Measurements from ENCODE around the gene RECQL.

The RECQL gene

DNA sequence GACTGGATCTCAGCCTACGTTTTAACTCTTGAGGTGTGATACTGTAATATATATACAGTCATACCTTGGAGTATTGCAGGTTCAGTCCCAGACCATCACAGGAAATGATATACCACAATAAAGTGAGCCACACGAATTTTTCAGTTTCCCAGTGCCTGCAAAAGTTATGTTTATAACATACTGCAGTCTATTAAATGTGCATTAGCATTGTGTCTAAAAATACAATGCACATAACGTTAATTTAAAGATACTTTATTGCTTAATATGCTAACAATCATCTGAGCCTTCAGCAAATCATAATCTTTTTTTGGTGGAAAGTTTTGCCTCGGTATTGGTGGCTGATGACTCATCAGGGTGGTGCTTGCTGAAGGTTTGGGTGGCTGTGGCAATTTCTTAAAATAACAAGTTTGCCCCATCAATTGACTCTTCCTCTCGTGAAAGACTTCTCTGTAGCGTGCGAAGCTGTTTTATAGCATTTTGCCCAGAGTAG lies 45.1 kb downstream of the RECQL start:
- Histone ChIP-seq H3K27ac (peak overlapping the region in 3 of 11 experiments; percentile 8 to 26 (median 25); a peak in 3 of 22 replicates), H3K9ac (no peak overlapping the region), H3K27me3 (no peaks in the 10 kb centered on the region), H3K4me2 (peak overlapping the region in 6 of 11 experiments; percentile 23 to 64 (median 52); a peak in 11 of 22 replicates), H3K4me1 (peaks cover 0 to 21% (median 12%) of the 10 kb centered on the region in 10 experiments; a peak in 14 of 20 replicates), H3K4me3 (peak overlapping the region in 1 of 10 experiments; percentile 41; a peak in 1 of 20 replicates), H4K20me1 (peaks cover 0 to 5% (median 0%) of the 10 kb centered on the region in 11 experiments; a peak in 1 of 22 replicates), H3K36me3 (peaks cover 32 to 99% (median 59%) of the 10 kb centered on the region in 11 experiments), H3K9me3 (replicated peaks in 1 of 11) (no peaks in the 10 kb centered on the region)
- no peak for TF ChIP-seq Cebpa-rat (IDR thresholded peaks at IDR 0.05)

DNA sequence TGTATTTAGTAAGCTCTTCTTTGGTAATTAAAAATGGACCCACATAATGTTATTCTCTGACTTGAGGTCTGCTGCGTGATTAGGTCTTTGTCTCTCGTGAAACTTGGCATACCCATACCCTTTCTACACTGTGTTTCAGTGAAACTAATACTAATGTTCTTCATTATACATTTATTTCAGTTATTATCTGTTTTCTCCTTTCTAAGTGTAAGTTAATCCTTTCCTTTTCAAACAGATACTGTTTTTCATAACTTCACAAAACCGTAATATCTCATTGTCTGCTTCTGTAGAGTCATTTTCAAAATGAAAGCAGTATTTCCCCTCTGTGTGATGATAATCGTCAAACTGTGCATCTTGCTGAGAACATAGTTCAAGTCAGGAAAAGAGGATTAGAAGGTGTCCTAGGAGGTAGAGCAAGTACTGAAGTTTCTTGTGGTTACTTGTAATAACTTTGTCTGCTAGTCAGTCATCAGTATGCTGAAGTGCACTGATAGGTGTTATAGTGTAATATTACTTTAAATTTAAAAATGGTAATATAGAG lies 48.1 kb downstream of the RECQL start:
- no peak overlapping the region for H3K27ac ChIP-seq
- peaks cover 41 to 99% (median 63%) of the 10 kb centered on the region in 11 experiments for H3K36me3 ChIP-seq
- peaks cover 0 to 21% (median 12%) of the 10 kb centered on the region in 10 experiments; a peak in 14 of 20 replicates for H3K4me1 ChIP-seq
- H3K4me3 ChIP-seq: no peak overlapping the region
- H3K4me2 ChIP-seq: no peak overlapping the region
- H3K27me3 ChIP-seq: no peaks in the 10 kb centered on the region
- H4K20me1 ChIP-seq: peaks cover 0 to 19% (median 0%) of the 10 kb centered on the region in 11 experiments; a peak in 1 of 22 replicates
- H3K9me3 ChIP-seq (replicated peaks in 1 of 11): no peaks in the 10 kb centered on the region
- TF ChIP-seq Cebpa-rat (IDR thresholded peaks at IDR 0.05): no peak
- no peak overlapping the region for H3K9ac ChIP-seq

DNA sequence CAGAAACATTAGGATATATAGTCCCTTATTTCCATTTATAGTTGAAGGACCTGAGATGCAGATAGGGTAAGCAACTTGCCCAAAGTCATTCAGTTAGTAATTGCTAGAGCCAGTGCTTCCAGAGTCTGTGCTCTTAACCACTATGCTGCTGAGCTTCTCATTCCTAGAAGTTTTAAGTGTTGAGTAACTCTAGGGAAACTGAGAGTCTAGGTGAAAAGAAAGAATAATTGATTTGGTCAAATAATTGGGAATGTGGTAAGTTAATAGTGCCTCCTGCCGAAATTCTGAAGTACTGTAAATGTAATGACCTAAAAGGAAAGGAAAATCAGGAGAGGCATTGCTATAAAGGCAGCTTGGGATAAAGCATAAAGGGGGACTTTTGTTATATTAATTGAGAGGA lies 49.9 kb downstream of the RECQL start:
- Histone ChIP-seq H3K9ac (no peak overlapping the region), H4K20me1 (peaks cover 0 to 36% (median 0%) of the 10 kb centered on the region in 11 experiments; a peak in 3 of 22 replicates), H3K27ac (no peak overlapping the region), H3K4me1 (peaks cover 0 to 8% (median 7%) of the 10 kb centered on the region in 10 experiments; a peak in 13 of 20 replicates), H3K36me3 (peaks cover 41 to 99% (median 60%) of the 10 kb centered on the region in 11 experiments), H3K4me2 (no peak overlapping the region), H3K4me3 (no peak overlapping the region), H3K27me3 (no peaks in the 10 kb centered on the region), H3K9me3 (replicated peaks in 1 of 11) (no peaks in the 10 kb centered on the region)
- no peak for TF ChIP-seq Cebpa-rat (IDR thresholded peaks at IDR 0.05)

DNA sequence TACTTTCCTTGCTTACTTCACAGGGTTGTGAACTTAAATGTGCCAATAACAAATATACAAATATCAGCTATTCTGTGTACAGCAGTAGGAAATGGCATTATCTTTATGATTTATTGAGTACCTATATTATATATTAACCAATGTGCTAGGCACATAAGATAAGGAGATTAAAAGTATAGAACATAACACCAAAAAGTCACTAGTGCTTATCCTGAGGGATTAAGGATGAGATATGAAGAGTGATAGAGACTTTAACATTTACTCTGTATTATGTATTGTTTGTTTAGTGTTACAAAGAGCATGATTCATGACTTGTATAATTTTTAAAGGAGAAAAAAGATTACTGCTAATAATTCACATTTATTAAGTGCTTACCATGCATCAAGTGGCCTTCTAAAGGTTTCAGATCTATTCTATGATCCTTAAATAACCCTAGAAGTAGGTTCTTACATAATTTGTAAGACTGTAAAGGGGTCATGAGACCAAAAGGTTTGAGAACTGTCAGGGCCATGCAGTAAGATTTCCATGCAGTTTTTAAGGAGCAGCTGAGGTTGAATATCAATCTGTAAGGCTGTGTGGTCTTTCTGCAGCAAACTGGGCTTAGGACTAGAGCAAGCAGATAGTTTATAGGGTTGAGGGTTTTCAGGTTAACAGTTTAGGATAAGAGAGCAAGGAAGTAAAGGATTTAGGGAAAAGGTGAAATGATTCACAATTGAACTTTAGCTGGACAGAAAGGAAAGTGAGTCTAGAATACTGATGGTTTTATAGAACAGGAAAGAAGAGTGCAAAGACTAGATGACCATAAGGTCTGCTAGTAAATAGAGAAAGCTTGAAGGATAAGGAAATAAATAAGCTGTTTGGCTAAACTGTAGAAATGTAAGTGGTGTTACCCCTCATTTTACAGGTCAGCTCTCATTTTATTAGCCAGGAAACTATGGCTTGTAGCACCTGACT lies 57.0 kb downstream of the RECQL start:
- H3K9me3 ChIP-seq (replicated peaks in 1 of 11): no peaks in the 10 kb centered on the region
- H4K20me1 ChIP-seq: peaks cover 0 to 74% (median 6%) of the 10 kb centered on the region in 11 experiments; a peak in 10 of 22 replicates
- no peak overlapping the region for H3K9ac ChIP-seq
- no peak overlapping the region for H3K4me2 ChIP-seq
- no peak overlapping the region for H3K27ac ChIP-seq
- peaks cover 57 to 98% (median 80%) of the 10 kb centered on the region in 11 experiments for H3K36me3 ChIP-seq
- no peak overlapping the region for H3K4me3 ChIP-seq
- no peaks in the 10 kb centered on the region for H3K27me3 ChIP-seq
- H3K4me1 ChIP-seq: peaks cover 0 to 15% (median under 1%) of the 10 kb centered on the region in 10 experiments; a peak in 8 of 20 replicates
- TF ChIP-seq Cebpa-rat (IDR thresholded peaks at IDR 0.05): no peak

DNA sequence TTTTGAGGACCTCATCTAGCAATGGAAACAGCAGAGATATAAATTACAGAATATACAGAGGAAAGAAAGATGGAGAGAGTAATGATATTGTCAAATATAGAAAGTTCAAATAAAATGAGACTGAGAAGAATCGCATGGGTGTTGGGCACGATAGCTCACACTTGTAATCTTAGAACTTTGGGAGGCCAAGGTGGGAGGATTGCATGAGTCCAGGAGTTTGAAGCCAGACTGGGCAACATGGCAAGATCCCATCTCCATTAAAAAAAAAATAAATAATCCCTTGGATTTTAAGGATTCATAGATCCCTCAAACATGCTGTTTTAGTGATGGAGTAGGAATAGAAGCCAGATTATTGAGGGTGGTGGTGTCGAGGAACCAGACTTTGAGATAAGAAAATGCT lies 62.1 kb downstream of the RECQL start:
- peak overlapping the region in 10 of 11 experiments; percentile 69 to 93 (median 79); a peak in 17 of 22 replicates for H3K4me2 ChIP-seq
- peaks cover 3 to 31% (median 14%) of the 10 kb centered on the region in 10 experiments; a peak in 17 of 20 replicates for H3K4me1 ChIP-seq
- H3K36me3 ChIP-seq: peaks cover 16 to 50% (median 37%) of the 10 kb centered on the region in 11 experiments
- no peak overlapping the region for H3K27ac ChIP-seq
- TF ChIP-seq Cebpa-rat (IDR thresholded peaks at IDR 0.05): no peak
- H3K9me3 ChIP-seq (replicated peaks in 1 of 11): no peaks in the 10 kb centered on the region
- peak overlapping the region in 1 of 11 experiments; percentile 90; a peak in 1 of 22 replicates for H3K9ac ChIP-seq
- peaks cover 0 to 36% (median 6%) of the 10 kb centered on the region in 11 experiments; a peak in 9 of 22 replicates for H4K20me1 ChIP-seq
- no peaks in the 10 kb centered on the region for H3K27me3 ChIP-seq
- peak overlapping the region in 2 of 10 experiments; percentile 69 to 79; a peak in 3 of 20 replicates for H3K4me3 ChIP-seq

DNA sequence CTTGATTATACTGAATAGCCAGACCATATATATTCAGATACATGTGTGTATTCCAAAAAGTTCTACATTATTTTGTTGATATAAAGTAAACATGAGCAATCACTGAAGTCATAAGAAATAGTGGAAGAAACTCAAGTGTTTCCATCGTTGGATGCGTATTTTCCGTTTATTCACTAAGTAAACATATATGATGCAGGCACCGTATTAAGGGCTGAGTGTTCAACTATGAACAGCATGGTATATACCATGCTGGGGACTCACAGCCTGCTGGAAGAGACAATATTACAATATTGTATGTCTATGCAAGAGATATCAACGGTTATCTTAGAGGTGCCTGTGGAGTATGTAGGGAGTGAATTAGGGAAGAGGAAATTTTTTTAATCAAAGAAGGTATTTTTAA lies 62.8 kb downstream of the RECQL start:
- peak overlapping the region; percentile 84 to 95 (median 88); a peak in 19 of 22 replicates for H3K9ac ChIP-seq
- H3K4me1 ChIP-seq: peaks cover 3 to 31% (median 14%) of the 10 kb centered on the region in 10 experiments; a peak in 17 of 20 replicates
- H3K27ac ChIP-seq: peak overlapping the region; percentile 84 to 95 (median 90); a peak in 19 of 22 replicates
- peak overlapping the region; percentile 69 to 87 (median 78) for H3K4me3 ChIP-seq
- H3K27me3 ChIP-seq: no peaks in the 10 kb centered on the region
- peaks cover 0 to 29% (median 6%) of the 10 kb centered on the region in 11 experiments; a peak in 9 of 22 replicates for H4K20me1 ChIP-seq
- H3K9me3 ChIP-seq (replicated peaks in 1 of 11): no peaks in the 10 kb centered on the region
- H3K36me3 ChIP-seq: peaks cover 15 to 43% (median 32%) of the 10 kb centered on the region in 11 experiments
- H3K4me2 ChIP-seq: peak overlapping the region; percentile 69 to 93 (median 79)
- no peak for TF ChIP-seq Cebpa-rat (IDR thresholded peaks at IDR 0.05)

DNA sequence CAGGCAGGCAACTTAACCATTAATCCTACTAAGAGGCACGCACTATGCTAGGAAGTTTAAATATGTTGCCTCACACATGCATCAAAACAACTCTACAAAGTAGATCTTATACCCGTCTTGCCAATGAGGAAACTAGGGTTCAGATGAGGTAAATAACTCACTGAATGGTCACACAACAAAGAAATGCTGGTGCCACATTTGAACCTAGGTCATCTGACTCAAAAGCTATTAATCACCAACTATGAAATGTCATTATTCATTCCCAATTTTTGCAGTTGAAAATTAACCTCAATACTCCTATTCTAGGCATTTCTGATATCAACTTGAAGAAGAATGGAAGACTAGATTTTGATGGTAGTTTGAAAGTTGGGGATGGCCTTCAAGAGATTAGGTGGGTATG lies 66.7 kb downstream of the RECQL start:
- no peak overlapping the region for H3K4me2 ChIP-seq
- no peak overlapping the region for H3K9ac ChIP-seq
- 0 out of 22 replicates have a peak, but pooled peaks cover 0 to 4% (median 0%) of the 10 kb centered on the region in 11 experiments for H3K36me3 ChIP-seq
- no peaks in the 10 kb centered on the region for H4K20me1 ChIP-seq
- no peak overlapping the region for H3K27ac ChIP-seq
- H3K27me3 ChIP-seq: no peaks in the 10 kb centered on the region
- no peaks in the 10 kb centered on the region for H3K9me3 ChIP-seq (replicated peaks in 1 of 11)
- H3K4me3 ChIP-seq: no peak overlapping the region
- no peak for TF ChIP-seq Cebpa-rat (IDR thresholded peaks at IDR 0.05)
- peaks cover 3 to 30% (median 14%) of the 10 kb centered on the region in 10 experiments; a peak in 16 of 20 replicates for H3K4me1 ChIP-seq

DNA sequence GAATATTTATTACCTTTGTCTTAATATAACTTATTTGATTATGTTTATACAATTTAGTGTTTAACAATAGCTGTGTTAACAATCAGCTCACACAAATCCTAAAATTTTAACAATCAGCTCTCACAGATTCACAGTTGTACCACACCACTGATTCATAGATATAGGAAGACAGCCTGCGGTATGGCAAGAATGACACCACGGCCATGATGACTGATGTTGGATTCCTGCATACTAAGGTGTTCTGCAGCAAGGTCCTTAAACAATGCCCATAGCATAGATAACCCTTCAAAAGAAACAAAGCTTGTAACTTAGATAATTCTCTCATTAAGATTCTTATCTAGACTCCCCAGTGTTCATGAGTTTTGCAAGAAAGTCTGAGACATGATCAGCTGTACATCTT lies 67.9 kb downstream of the RECQL start:
- no peaks in the 10 kb centered on the region for H3K9me3 ChIP-seq (replicated peaks in 1 of 11)
- H3K4me3 ChIP-seq: no peak overlapping the region
- no peak for TF ChIP-seq Cebpa-rat (IDR thresholded peaks at IDR 0.05)
- no peaks in the 10 kb centered on the region for H3K27me3 ChIP-seq
- no peak overlapping the region for H3K9ac ChIP-seq
- H4K20me1 ChIP-seq: no peaks in the 10 kb centered on the region
- no peak overlapping the region for H3K4me2 ChIP-seq
- no peak overlapping the region for H3K27ac ChIP-seq
- H3K4me1 ChIP-seq: peaks cover 0 to 18% (median 6%) of the 10 kb centered on the region in 10 experiments; a peak in 14 of 20 replicates
- no peaks in the 10 kb centered on the region for H3K36me3 ChIP-seq

All from BLaER1 treated with 17β-estradiol and CSF1 and Interleukin-3, amounts not matched to agents 10 nM and 100 nM (cell line).